ENCODE measurements around the gene MFAP3L. TPM values are rescaled to one million over a fixed set of nuclear protein-coding genes. Genes with fewer than 3 reads are reported as not detected.

The MFAP3L gene
- total RNA-seq, 4 donors from 2014 or later = 3.2 to 11.3 (median 4.6) TPM

- DNase-seq (no peak), ATAC-seq (no peak)
- in situ Hi-C loops (cut with MboI; ENCODE audit: low sequenced_read_pairs in 4 of 4) = no loop called here
- TF ChIP-seq CTCF (IDR thresholded peaks at IDR 0.05 in 4 of 5, conservative IDR thresholded peaks at IDR 0.05 in 1 of 5) (no peak), POLR2A (IDR thresholded peaks at IDR 0.05) (no peak)
- Histone ChIP-seq H3K36me3 (peaks cover 0 to 5% of the 10 kb centered on the region in 2 donors), H3K4me3 (no peak overlapping the region), H3K9me3 (no peaks in the 10 kb centered on the region), H3K27ac (no peak overlapping the region), H3K27me3 (no peaks in the 10 kb centered on the region), H3K4me1 (no peaks in the 10 kb centered on the region)
- intact Hi-C loops (cut with DNase I; ENCODE audit: low total_unique reads) = no loop called here
Observed at GRCh38 chr4:169996379-169997240, 29.6 kb downstream of the MFAP3L start.

GRCh38 chr4:169993531-169993930 lies 32.7 kb downstream of the MFAP3L start:
- peaks cover 0 to 8% of the 10 kb centered on the region in 2 donors for H3K36me3 ChIP-seq
- H3K27me3 ChIP-seq = no peaks in the 10 kb centered on the region
- no peak overlapping the region for H3K27ac ChIP-seq
- intact Hi-C loops (cut with DNase I; ENCODE audit: low total_unique reads) (no loop called here), in situ Hi-C loops (cut with MboI; ENCODE audit: low sequenced_read_pairs in 4 of 4) (no loop called here)
- no peaks in the 10 kb centered on the region for H3K9me3 ChIP-seq
- TF ChIP-seq POLR2A (IDR thresholded peaks at IDR 0.05) = no peak
- DNase-seq = no peak
- no peaks in the 10 kb centered on the region for H3K4me1 ChIP-seq
- no peak overlapping the region for H3K4me3 ChIP-seq
- no peak for ATAC-seq

- Histone ChIP-seq H3K27me3 (no peaks in the 10 kb centered on the region), H3K9me3 (no peaks in the 10 kb centered on the region), H3K36me3 (peaks cover 0 to 8% of the 10 kb centered on the region in 2 donors), H3K27ac (no peak overlapping the region), H3K4me3 (no peak overlapping the region), H3K4me1 (no peaks in the 10 kb centered on the region)
- DNase-seq = no peak
- TF ChIP-seq CTCF (IDR thresholded peaks at IDR 0.05 in 4 of 5, conservative IDR thresholded peaks at IDR 0.05 in 1 of 5) = no peak
- no peak for TF ChIP-seq POLR2A (IDR thresholded peaks at IDR 0.05)
- in situ Hi-C loops (cut with MboI; ENCODE audit: low sequenced_read_pairs in 4 of 4) (no loop called here), intact Hi-C loops (cut with DNase I; ENCODE audit: low total_unique reads) (no loop called here)
- ATAC-seq = no peak
Observed at GRCh38 chr4:169988252-169988651, 37.9 kb downstream of the MFAP3L start.

GRCh38 chr4:169987327-169988228 lies 38.6 kb downstream of the MFAP3L start:
- no peaks in the 10 kb centered on the region for H3K4me1 ChIP-seq
- TF ChIP-seq CTCF (IDR thresholded peaks at IDR 0.05 in 4 of 5, conservative IDR thresholded peaks at IDR 0.05 in 1 of 5) = no peak
- TF ChIP-seq POLR2A (IDR thresholded peaks at IDR 0.05) = no peak
- peaks cover 0 to 8% of the 10 kb centered on the region in 2 donors for H3K36me3 ChIP-seq
- no peak overlapping the region for H3K4me3 ChIP-seq
- H3K27ac ChIP-seq = no peak overlapping the region
- no peaks in the 10 kb centered on the region for H3K27me3 ChIP-seq
- in situ Hi-C loops (cut with MboI; ENCODE audit: low sequenced_read_pairs in 4 of 4) = no loop called here
- intact Hi-C loops (cut with DNase I; ENCODE audit: low total_unique reads) = no loop called here
- DNase-seq = no peak
- H3K9me3 ChIP-seq = no peaks in the 10 kb centered on the region
- no peak for ATAC-seq

GRCh38 chr4:169986369-169986768 lies 39.8 kb downstream of the MFAP3L start:
- H3K36me3 ChIP-seq = peaks cover 0 to 1% of the 10 kb centered on the region in 2 donors
- in situ Hi-C loops (cut with MboI; ENCODE audit: low sequenced_read_pairs in 4 of 4) = no loop called here
- intact Hi-C loops (cut with DNase I; ENCODE audit: low total_unique reads) = no loop called here
- no peak overlapping the region for H3K27ac ChIP-seq
- ATAC-seq = no peak
- no peaks in the 10 kb centered on the region for H3K9me3 ChIP-seq
- DNase-seq = no peak
- no peak for TF ChIP-seq CTCF (IDR thresholded peaks at IDR 0.05 in 4 of 5, conservative IDR thresholded peaks at IDR 0.05 in 1 of 5)
- TF ChIP-seq POLR2A (IDR thresholded peaks at IDR 0.05) = no peak
- no peaks in the 10 kb centered on the region for H3K27me3 ChIP-seq
- H3K4me3 ChIP-seq = no peak overlapping the region
- no peaks in the 10 kb centered on the region for H3K4me1 ChIP-seq

Data from gastrocnemius medialis (tissue), 4 donors.